Measurements from ENCODE around the gene NHLRC3. TPM values are rescaled to one million over a fixed set of nuclear protein-coding genes. Genes with fewer than 3 reads are reported as not detected.

The NHLRC3 gene
- total and polyA plus RNA-seq, 7 donors = 2.4 to 16.9 (median 14.5) TPM

DNA sequence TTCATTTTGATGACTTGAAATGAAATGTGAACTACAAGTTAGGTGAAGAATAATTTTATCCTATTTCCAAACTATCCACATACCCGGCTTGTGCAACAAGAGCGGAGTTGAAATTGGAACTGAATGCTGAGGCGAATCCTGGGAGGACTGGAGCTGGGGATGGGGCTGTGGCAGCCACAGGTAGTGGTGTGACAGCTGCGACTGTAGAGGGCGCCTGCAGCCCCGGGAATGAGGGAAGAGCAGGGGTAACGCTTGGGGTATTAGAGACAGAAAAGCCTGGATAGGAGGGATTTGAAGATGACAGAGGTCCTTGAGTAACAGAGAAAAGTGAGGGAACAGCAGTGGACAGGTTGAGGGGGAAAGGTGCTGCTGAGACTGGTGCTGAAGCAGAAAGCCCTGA, 25.6 kb upstream of the NHLRC3 start:
- H3K36me3 ChIP-seq = peaks cover 26 to 84% (median 41%) of the 10 kb centered on the region in 4 donors
- no peaks in the 10 kb centered on the region for H3K27me3 ChIP-seq

DNA sequence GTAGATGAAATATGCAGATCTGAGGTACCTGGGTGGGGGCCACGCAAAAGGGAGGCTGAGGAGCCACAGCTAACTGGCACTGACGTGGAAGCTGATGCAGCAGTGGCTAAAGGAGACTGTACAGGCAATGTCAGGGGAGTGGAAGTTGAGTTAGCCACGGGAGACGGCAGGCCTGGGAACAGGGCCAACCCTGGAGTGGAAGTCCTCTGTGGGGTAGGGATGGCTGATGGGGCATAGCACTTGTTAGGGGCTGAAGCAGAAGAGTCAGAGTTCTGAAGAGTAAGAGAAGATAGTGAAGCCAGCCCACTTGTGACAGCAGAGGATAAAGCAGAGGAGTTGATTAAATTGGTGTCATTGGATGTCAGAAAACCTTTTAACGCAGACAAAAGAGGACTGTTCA, 24.8 kb upstream of the NHLRC3 start:
- DNase-seq = no peak
- Histone ChIP-seq H3K9me3 (no peaks in the 10 kb centered on the region), H3K4me1 (no peaks in the 10 kb centered on the region), H3K36me3 (peaks cover 26 to 90% (median 41%) of the 10 kb centered on the region in 4 donors), H3K27ac (no peak overlapping the region), H3K27me3 (no peaks in the 10 kb centered on the region), H3K4me3 (no peak overlapping the region)
- TF ChIP-seq EP300 (IDR thresholded peaks at IDR 0.05) = no peak
- TF ChIP-seq POLR2A (IDR thresholded peaks at IDR 0.05) = no peak
- WGBS, 2 donors = 85 to 90% methylated on average over 5 of the region's 5 CpGs
- intact Hi-C loops (cut with DNase I) = no loop called here

More for the DNA sequence above, 25.6 kb upstream of the NHLRC3 start:
- WGBS, 2 donors = 81 to 90% methylated on average over 7 of the region's 7 CpGs
- Histone ChIP-seq H3K9me3 (no peaks in the 10 kb centered on the region), H3K4me3 (no peak overlapping the region), H3K4me1 (no peaks in the 10 kb centered on the region), H3K27ac (no peak overlapping the region)
- no peak for TF ChIP-seq POLR2AphosphoS5 (IDR thresholded peaks at IDR 0.05)
- TF ChIP-seq EP300 (IDR thresholded peaks at IDR 0.05) = no peak
- TF ChIP-seq, protein P1, sequence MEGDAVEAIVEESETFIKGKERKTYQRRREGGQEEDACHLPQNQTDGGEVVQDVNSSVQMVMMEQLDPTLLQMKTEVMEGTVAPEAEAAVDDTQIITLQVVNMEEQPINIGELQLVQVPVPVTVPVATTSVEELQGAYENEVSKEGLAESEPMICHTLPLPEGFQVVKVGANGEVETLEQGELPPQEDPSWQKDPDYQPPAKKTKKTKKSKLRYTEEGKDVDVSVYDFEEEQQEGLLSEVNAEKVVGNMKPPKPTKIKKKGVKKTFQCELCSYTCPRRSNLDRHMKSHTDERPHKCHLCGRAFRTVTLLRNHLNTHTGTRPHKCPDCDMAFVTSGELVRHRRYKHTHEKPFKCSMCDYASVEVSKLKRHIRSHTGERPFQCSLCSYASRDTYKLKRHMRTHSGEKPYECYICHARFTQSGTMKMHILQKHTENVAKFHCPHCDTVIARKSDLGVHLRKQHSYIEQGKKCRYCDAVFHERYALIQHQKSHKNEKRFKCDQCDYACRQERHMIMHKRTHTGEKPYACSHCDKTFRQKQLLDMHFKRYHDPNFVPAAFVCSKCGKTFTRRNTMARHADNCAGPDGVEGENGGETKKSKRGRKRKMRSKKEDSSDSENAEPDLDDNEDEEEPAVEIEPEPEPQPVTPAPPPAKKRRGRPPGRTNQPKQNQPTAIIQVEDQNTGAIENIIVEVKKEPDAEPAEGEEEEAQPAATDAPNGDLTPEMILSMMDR (IDR thresholded peaks at IDR 0.05) = no peak
- no peak for TF ChIP-seq POLR2A (IDR thresholded peaks at IDR 0.05)
- intact Hi-C loops (cut with DNase I) = no loop called here
- DNase-seq = no peak

GRCh38 chr13:39016087-39016486, 22.2 kb upstream of the NHLRC3 start:
- no peak for DNase-seq
- Histone ChIP-seq H3K4me3 (no peak overlapping the region), H3K9me3 (no peaks in the 10 kb centered on the region), H3K27ac (no peak overlapping the region), H3K27me3 (no peaks in the 10 kb centered on the region), H3K36me3 (peaks cover 24 to 82% (median 31%) of the 10 kb centered on the region in 4 donors), H3K4me1 (no peaks in the 10 kb centered on the region)
- TF ChIP-seq, protein P1 (IDR thresholded peaks at IDR 0.05) = no peak
- TF ChIP-seq POLR2AphosphoS5 (IDR thresholded peaks at IDR 0.05) (no peak), EP300 (IDR thresholded peaks at IDR 0.05) (no peak), POLR2A (IDR thresholded peaks at IDR 0.05) (no peak)
- intact Hi-C loops (cut with DNase I) = no loop called here
- WGBS, 2 donors = 49 to 81% methylated on average over 1 of the region's 1 CpG

DNA sequence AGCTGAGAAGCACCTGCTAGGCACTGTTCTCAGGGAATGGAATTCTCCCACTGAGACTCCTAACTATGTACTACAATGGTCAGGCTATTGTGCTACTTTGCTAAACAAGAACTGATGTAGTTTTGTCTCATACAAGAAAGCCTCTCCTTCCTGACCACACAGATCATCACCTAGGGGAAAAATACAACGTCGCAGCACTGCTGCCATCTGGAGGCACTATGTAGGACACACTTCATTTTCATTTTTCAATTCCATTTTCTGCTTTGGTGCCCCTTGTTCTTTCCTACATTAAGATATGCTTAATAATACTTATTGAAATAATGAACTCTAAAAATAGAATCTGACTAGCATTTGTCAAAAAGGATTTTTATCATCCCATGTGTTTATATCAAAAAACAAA, 21.5 kb upstream of the NHLRC3 start:
- no peak for DNase-seq
- no peaks in the 10 kb centered on the region for H3K9me3 ChIP-seq
- H3K4me1 ChIP-seq = no peaks in the 10 kb centered on the region
- H3K27me3 ChIP-seq = no peaks in the 10 kb centered on the region
- no peak overlapping the region for H3K4me3 ChIP-seq
- TF ChIP-seq POLR2A (IDR thresholded peaks at IDR 0.05) (no peak), EP300 (IDR thresholded peaks at IDR 0.05) (no peak), POLR2AphosphoS5 (IDR thresholded peaks at IDR 0.05) (no peak)
- TF ChIP-seq, protein P1 (IDR thresholded peaks at IDR 0.05) = peak in 1 of 4 experiments; percentile 21
- intact Hi-C loops (cut with DNase I) = no loop called here
- H3K27ac ChIP-seq = no peak overlapping the region
- 8 to 20% methylated on average over 2 of the region's 2 CpGs for WGBS, 2 donors
- H3K36me3 ChIP-seq = peaks cover 20 to 82% (median 25%) of the 10 kb centered on the region in 4 donors

DNA sequence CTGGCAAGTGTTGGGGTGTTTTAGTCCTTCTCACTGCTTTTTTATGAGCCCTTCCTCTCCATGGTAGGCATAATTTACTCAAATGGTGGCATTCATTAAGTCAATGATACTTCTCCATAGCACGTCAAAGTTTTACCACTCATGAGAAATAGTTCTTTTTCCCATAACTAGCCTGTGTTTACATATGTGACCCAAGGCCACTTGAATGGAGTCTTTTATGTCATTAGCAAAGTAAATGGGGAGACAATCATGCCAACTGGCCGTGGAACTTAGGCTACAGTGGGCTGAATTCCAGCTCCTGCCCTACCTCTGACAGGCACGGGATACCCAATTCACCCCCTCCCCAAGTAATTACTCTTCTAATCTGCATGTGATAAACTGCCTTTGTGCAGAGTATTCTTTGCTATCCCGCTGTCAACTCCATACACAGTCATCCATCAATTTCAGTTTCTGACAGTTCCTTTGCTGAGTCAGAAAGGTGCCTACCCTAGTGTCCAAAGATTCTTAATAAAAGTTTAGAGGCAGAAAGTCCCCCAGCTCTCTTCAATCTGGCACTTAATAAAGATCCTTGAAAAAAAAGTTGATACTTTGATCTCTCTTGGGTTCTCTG, 17.3 kb upstream of the NHLRC3 start:
- TF ChIP-seq, protein P1 (IDR thresholded peaks at IDR 0.05) = no peak
- no peak for TF ChIP-seq POLR2A (IDR thresholded peaks at IDR 0.05)
- TF ChIP-seq EP300 (IDR thresholded peaks at IDR 0.05) = no peak
- no peak for TF ChIP-seq POLR2AphosphoS5 (IDR thresholded peaks at IDR 0.05)
- Histone ChIP-seq H3K27me3 (no peaks in the 10 kb centered on the region), H3K27ac (no peak overlapping the region), H3K4me3 (no peak overlapping the region), H3K9me3 (no peaks in the 10 kb centered on the region), H3K4me1 (no peaks in the 10 kb centered on the region), H3K36me3 (peaks cover 7 to 81% (median 17%) of the 10 kb centered on the region in 4 donors)
- 57 to 75% methylated on average over 4 of the region's 4 CpGs for WGBS, 2 donors
- intact Hi-C loops (cut with DNase I) = no loop called here
- DNase-seq = no peak
